H1 (cell line): ENCODE data around the gene ERLIN1. TPM values are rescaled to one million over a fixed set of nuclear protein-coding genes. Genes with fewer than 3 reads are reported as not detected.

Source experiments
- CTCF ChIA-PET: fragments of 300-600 bp; sonication (Branson Sonifier 250); formaldehyde crosslinking; loops from one replicate; lab custom pipeline; 2021; ENCODE audit not compliant: partially characterized antibody; lab: Charles Lee
- POLR2A ChIA-PET: fragments of 300-600 bp; sonication (Branson Sonifier 250); formaldehyde crosslinking; loops from one replicate; lab custom pipeline; 2021; ENCODE audit warnings: inconsistent platforms; ENCODE audit not compliant: partially characterized antibody; lab: Charles Lee
- DNase-seq, 2 experiments: peaks; one replicate each; pipeline versions ENCODE4 v3.0.0 to v3.0.0-alpha.2; 2010 to 2022; ENCODE audit warnings: low spot score in 2 of 2, low read depth in 1 of 2, mixed read lengths in 1 of 2
- FAIRE-seq: peaks from 2 replicates; lab custom pipeline; 2011; peaks lifted over from hg19 to GRCh38; lab: Jason Lieb, UNC
- H2AFZ ChIP-seq: 2 replicates; pipeline ENCODE4 v1.8.1; 2012; ENCODE audit warnings: low read length, inconsistent platforms
- H2AK5ac ChIP-seq: 2 replicates; pipeline ENCODE4 v1.6.1; 2013; ENCODE audit warnings: low read depth, low read length
- H2BK120ac ChIP-seq: replicated peaks from 2 replicates; pipeline ENCODE3; 2013; ENCODE audit warnings: low read depth, low read length, inconsistent platforms
- H2BK12ac ChIP-seq: 2 replicates; pipeline ENCODE4 v1.6.1; 2013; ENCODE audit warnings: low read depth, low read length
- H2BK15ac ChIP-seq: 2 replicates; pipeline ENCODE4 v1.6.1; 2013; ENCODE audit warnings: low read length
- H2BK20ac ChIP-seq: 2 replicates; pipeline ENCODE4 v1.6.1; 2013; ENCODE audit warnings: low read length
- H2BK5ac ChIP-seq: 2 replicates; pipeline ENCODE4 v1.6.1; 2013; ENCODE audit warnings: low read depth, low read length
- H3K14ac ChIP-seq: 2 replicates; pipeline ENCODE4 v1.6.1; 2013; ENCODE audit warnings: inconsistent platforms; ENCODE audit not compliant: insufficient read length
- H3K18ac ChIP-seq: 2 replicates; pipeline ENCODE4 v1.6.1; 2013; ENCODE audit warnings: low read length; ENCODE audit errors: extremely low read depth
- H3K23ac ChIP-seq: 2 replicates; pipeline ENCODE4 v1.6.1; 2013; ENCODE audit warnings: inconsistent platforms; ENCODE audit not compliant: insufficient read length
- H3K23me2 ChIP-seq: 2 replicates; pipeline ENCODE4 v1.6.1; 2013; ENCODE audit warnings: low read depth, low read length
- H3K27ac ChIP-seq: 2 replicates; pipeline ENCODE4 v1.6.1; 2011; ENCODE audit warnings: low read depth, low read length, inconsistent platforms
- H3K27me3 ChIP-seq, 4 experiments: replicated peaks in 1 of 4; 1 replicate in 1 of 4; 2 replicates in 3 of 4; pipeline versions ENCODE4 v1.6.1 to v1.8.1; 2011 to 2013; ENCODE audit warnings: low read length in 3 of 4, mild to moderate bottlenecking in 3 of 4, inconsistent platforms in 2 of 4, mixed read lengths in 2 of 4, moderate library complexity in 1 of 4; ENCODE audit not compliant: control insufficient read depth in 3 of 4, insufficient read depth in 3 of 4; ENCODE audit errors: extremely low read depth in 1 of 4
- H3K36me3 ChIP-seq, 4 experiments: 2 replicates each; pipeline versions ENCODE4 v1.6.1 to v1.8.1; 2011 to 2013; ENCODE audit warnings: mild to moderate bottlenecking in 4 of 4, low read length in 3 of 4, moderate library complexity in 2 of 4, control low read depth in 1 of 4, inconsistent platforms in 1 of 4; ENCODE audit not compliant: insufficient read depth in 4 of 4, control insufficient read depth in 2 of 4
- H3K4ac ChIP-seq: replicated peaks from 2 replicates; pipeline ENCODE3; 2013; ENCODE audit warnings: low read length, low read depth, mixed read lengths, inconsistent platforms; ENCODE audit not compliant: insufficient read length
- H3K4me1 ChIP-seq, 4 experiments: replicated peaks in 1 of 4; 1 replicate in 1 of 4; 2 replicates in 3 of 4; pipeline versions ENCODE4 v1.6.1 to v1.8.1; 2011 to 2013; ENCODE audit warnings: low read length in 3 of 4, inconsistent platforms in 2 of 4, mixed read lengths in 1 of 4; ENCODE audit not compliant: insufficient read depth in 4 of 4, control insufficient read depth in 3 of 4
- H3K4me2 ChIP-seq, 2 experiments: 2 replicates each; pipeline versions ENCODE4 v1.6.1 to v1.8.1; 2011 to 2013; ENCODE audit warnings: low read depth in 2 of 2, low read length in 2 of 2, control low read depth in 1 of 2, inconsistent platforms in 1 of 2, mild to moderate bottlenecking in 1 of 2; ENCODE audit not compliant: insufficient read depth in 1 of 2
- H3K4me3 ChIP-seq, 4 experiments: fragments of 200-600, 300-600 bp in 1 of 4; sonication (generic), shearing (Covaris generic), sonication (Bioruptor Twin) in 1 of 4; 2 replicates each; pipeline versions ENCODE4 v1.5.1 to v1.8.1; 2011 to 2016; ENCODE audit warnings: low read length in 4 of 4, low read depth in 3 of 4, control low read depth in 2 of 4, inconsistent platforms in 2 of 4, mild to moderate bottlenecking in 2 of 4, mixed read lengths in 1 of 4, moderate library complexity in 1 of 4; ENCODE audit not compliant: insufficient read depth in 2 of 4; ENCODE audit errors: extremely low read depth in 1 of 4
- H3K56ac ChIP-seq: replicated peaks from 2 replicates; pipeline ENCODE3; 2013; ENCODE audit warnings: low read depth, mild to moderate bottlenecking, mixed read lengths, low read length, inconsistent platforms; ENCODE audit not compliant: insufficient read length
- H3K79me1 ChIP-seq: 2 replicates; pipeline ENCODE4 v1.6.1; 2013; ENCODE audit warnings: low read depth, low read length, control low read depth
- H3K79me2 ChIP-seq, 2 experiments: 2 replicates each; pipeline versions ENCODE4 v1.6.1 to v1.8.1; 2012 to 2013; ENCODE audit warnings: low read length in 2 of 2, mild to moderate bottlenecking in 2 of 2, inconsistent platforms in 1 of 2; ENCODE audit not compliant: insufficient read depth in 2 of 2, control insufficient read depth in 1 of 2
- H3K9ac ChIP-seq, 4 experiments: replicated peaks in 1 of 4; 1 replicate in 1 of 4; 2 replicates in 3 of 4; pipeline versions ENCODE4 v1.6.1 to v1.8.1; 2011 to 2013; ENCODE audit warnings: low read depth in 3 of 4, low read length in 3 of 4, control low read depth in 2 of 4, mild to moderate bottlenecking in 2 of 4, moderate library complexity in 2 of 4, inconsistent platforms in 1 of 4; ENCODE audit errors: extremely low read depth in 1 of 4
- H3K9me3 ChIP-seq, 2 experiments: 2 replicates each; pipeline versions ENCODE4 v1.6.1 to v1.8.1; 2012 to 2013; ENCODE audit warnings: mild to moderate bottlenecking in 2 of 2, moderate library complexity in 2 of 2, control low read depth in 1 of 2, inconsistent platforms in 1 of 2, low read depth in 1 of 2, low read length in 1 of 2, mixed read lengths in 1 of 2; ENCODE audit not compliant: insufficient read depth in 2 of 2
- H4K20me1 ChIP-seq, 2 experiments: replicated peaks in 1 of 2; 2 replicates each; pipeline versions ENCODE3 to v1.8.1; 2011 to 2013; ENCODE audit warnings: inconsistent platforms in 2 of 2, low read length in 2 of 2, mild to moderate bottlenecking in 1 of 2; ENCODE audit not compliant: insufficient read depth in 2 of 2, control insufficient read depth in 1 of 2
- H4K5ac ChIP-seq: 2 replicates; pipeline ENCODE4 v1.6.1; 2013; ENCODE audit warnings: low read length, low read depth, mixed read lengths, inconsistent platforms; ENCODE audit not compliant: insufficient read length
- H4K8ac ChIP-seq: 2 replicates; pipeline ENCODE4 v1.8.0; 2013; ENCODE audit warnings: mild to moderate bottlenecking, moderate library complexity, low read length, inconsistent platforms; ENCODE audit not compliant: insufficient read depth; ENCODE audit errors: extremely low read depth
- H4K91ac ChIP-seq: replicated peaks from 2 replicates; pipeline ENCODE3; 2013; ENCODE audit warnings: low read length, mixed read lengths, inconsistent platforms; ENCODE audit not compliant: insufficient read length
- BRCA1 ChIP-seq: IDR thresholded peaks from 2 replicates; pipeline ENCODE4 v1.6.1; 2012; ENCODE audit warnings: low read depth, low read length, improper control_type of control experiment
- CTBP2 ChIP-seq: IDR thresholded peaks from 2 replicates; pipeline ENCODE4 v1.7.0; 2011; ENCODE audit warnings: borderline replicate concordance, mild to moderate bottlenecking, moderate library complexity, mixed read lengths, low read length; ENCODE audit not compliant: insufficient read depth, insufficient read length
- JUN ChIP-seq: IDR thresholded peaks from 2 replicates; pipeline ENCODE4 v1.6.1; 2011; ENCODE audit warnings: low read depth, mild to moderate bottlenecking, improper control_type of control experiment, low read length
- KDM4A ChIP-seq: IDR thresholded peaks from one replicate; pipeline ENCODE4 v1.7.1; 2012; ENCODE audit warnings: low read depth, mild to moderate bottlenecking, moderate library complexity, low read length, inconsistent platforms; ENCODE audit not compliant: severe bottlenecking
- KDM5A ChIP-seq: fragments of 200-600 bp; IDR thresholded peaks from 2 replicates; pipeline ENCODE4 v1.7.1; 2012; ENCODE audit warnings: mild to moderate bottlenecking, low read length, inconsistent platforms, mixed read lengths
- NANOG ChIP-seq: IDR thresholded peaks from 2 replicates; pipeline ENCODE4 v1.6.1; 2011; ENCODE audit warnings: low read length, low read depth, mild to moderate bottlenecking, inconsistent platforms; ENCODE audit not compliant: insufficient read depth, poor library complexity, severe bottlenecking
- RAD21 ChIP-seq, 2 experiments: IDR thresholded peaks in 1 of 2; conservative IDR thresholded peaks in 1 of 2; 2 replicates each; pipeline ENCODE4 v1.6.1; 2011; ENCODE audit warnings: low read depth in 2 of 2, low read length in 2 of 2, improper control_type of control experiment in 1 of 2, inconsistent platforms in 1 of 2, mild to moderate bottlenecking in 1 of 2, moderate library complexity in 1 of 2
- RNF2 ChIP-seq: fragments of 200-900, 300-1000 bp; sonication (generic); IDR thresholded peaks from 2 replicates; pipeline ENCODE4 v1.7.1; 2016; ENCODE audit warnings: borderline replicate concordance, low read depth, mild to moderate bottlenecking, antibody characterized with exemption, low read length; ENCODE audit not compliant: poor library complexity, severe bottlenecking; ENCODE audit errors: missing control alignments
- SIN3A ChIP-seq, 2 experiments: IDR thresholded peaks in 1 of 2; conservative IDR thresholded peaks in 1 of 2; 2 replicates each; pipeline ENCODE4 v1.6.1; 2011 to 2012; ENCODE audit warnings: low read length in 2 of 2, improper control_type of control experiment in 1 of 2, low read depth in 1 of 2, mild to moderate bottlenecking in 1 of 2
- SUZ12 ChIP-seq: fragments of 200-600 bp; sonication (generic); IDR thresholded peaks from 2 replicates; pipeline ENCODE4 v1.6.1; 2012; ENCODE audit warnings: mild to moderate bottlenecking, inconsistent platforms, low read length, moderate library complexity, mixed read lengths
- TCF12 ChIP-seq: IDR thresholded peaks from 2 replicates; pipeline ENCODE4 v1.6.1; 2011; ENCODE audit warnings: low read depth, mild to moderate bottlenecking, low read length
- WGBS, 2 experiments: shearing (Covaris generic) in 1 of 2; methylation state at CpG; one replicate each; pipeline versions ENCODE4 v1.1.6 to v1.1.7; 2013 to 2015; ENCODE audit warnings: low lambda C conversion rate in 2 of 2, mixed read lengths in 2 of 2, inconsistent platforms in 1 of 2, low coverage in 1 of 2, missing lambda C conversion rate in 1 of 2; ENCODE audit not compliant: insufficient replicate concordance in 2 of 2, insufficient coverage in 1 of 2, insufficient read length in 1 of 2; ENCODE audit errors: extremely low coverage in 1 of 2, missing lambda C conversion rate in 1 of 2; 5-methylcytosine and 5-hydroxymethylcytosine counted together
- polyA plus RNA-seq, 7 experiments: library from polyadenylated mRNA; depleted of rRNA in 3 of 7; stranded (reverse) in 5 of 7; unstranded in 2 of 7; fragments of >200 nt in 5 of 7; fragments of 200-250 nt in 2 of 7; gene quantifications; 1 replicate in 5 of 7; 2 replicates in 1 of 7; 4 replicates in 1 of 7; pipeline versions ENCODE4 v1.2.1 to v1.2.3, GENCODE V29; 2011 to 2013; ENCODE audit warnings: missing spikeins in 2 of 7, mixed read lengths in 2 of 7
- total RNA-seq: library from RNA; stranded (reverse); fragmentation: NEBNext Ultra II Directional; extraction: Animal tissue kit (Norgen Biotek cat#: 25700); gene quantifications from 2 replicates; pipeline ENCODE4 v1.2.1, GENCODE V29; 2021

ERLIN1 gene
- total and polyA plus RNA-seq, 2 of the 8 experiments (the other 6 are each of a cell fraction or from before 2014, with no cell fraction given), result 16.5 to 32.0 TPM

GRCh38 chr10:100167553-100168312 is 18.1 kb downstream of the ERLIN1 start:
- no peaks in the 10 kb centered on the region for H3K79me2 ChIP-seq
- no peak overlapping the region for H2AK5ac ChIP-seq
- DNase-seq (no peak), FAIRE-seq (no peak)
- H4K5ac ChIP-seq, result no peak overlapping the region
- 90% methylated on average over 5 of the region's 5 CpGs; no CpG with 5 or more reads in 1 of the 2 experiments for WGBS, 2 experiments
- no peaks in the 10 kb centered on the region for H3K9me3 ChIP-seq
- H4K8ac ChIP-seq, result no peak overlapping the region
- H2BK5ac ChIP-seq, result no peak overlapping the region
- H2AFZ ChIP-seq, result no peak overlapping the region
- no peak overlapping the region for H3K4me2 ChIP-seq
- H2BK120ac ChIP-seq, result no peak overlapping the region
- no peak overlapping the region for H3K4ac ChIP-seq
- H3K14ac ChIP-seq, result no peak overlapping the region
- no peak overlapping the region for H3K23ac ChIP-seq
- H2BK15ac ChIP-seq, result no peak overlapping the region
- H3K23me2 ChIP-seq, result no peaks in the 10 kb centered on the region
- no peaks in the 10 kb centered on the region for H3K4me1 ChIP-seq
- H3K36me3 ChIP-seq, result peaks cover 0 to 12% (median 4%) of the 10 kb centered on the region in 4 experiments; a peak in 3 of 8 replicates
- POLR2A ChIA-PET, result interaction anchor here (0.6 to 1.4 kb wide), 2 partner anchors 58 to 265 kb away, joined by 3 read pairs; no protein-coding TSS in a partner anchor
- H4K91ac ChIP-seq, result no peak overlapping the region
- no peak overlapping the region for H2BK12ac ChIP-seq
- CTCF ChIA-PET, result interaction anchor here (1.4 kb wide), 1 partner anchor 73 kb away, joined by 3 read pairs; no protein-coding TSS in a partner anchor
- no peak overlapping the region for H2BK20ac ChIP-seq
- no peak overlapping the region for H3K4me3 ChIP-seq
- H3K27ac ChIP-seq, result no peak overlapping the region
- no peaks in the 10 kb centered on the region for H3K27me3 ChIP-seq
- H3K9ac ChIP-seq, result no peak overlapping the region
- H3K79me1 ChIP-seq, result 0 out of 2 replicates have a peak, but pooled peaks cover 2% of the 10 kb centered on the region
- peaks cover 0 to 2% of the 10 kb centered on the region in 2 experiments for H4K20me1 ChIP-seq
- no peak overlapping the region for H3K56ac ChIP-seq
- H3K18ac ChIP-seq, result no peak overlapping the region
- TF ChIP-seq SUZ12, result no peak
- TF ChIP-seq SIN3A (conservative IDR thresholded peaks at IDR 0.05 in 1 of 2, IDR thresholded peaks at IDR 0.05 in 1 of 2; ENCODE audit: low read depth in 1 of 2, low read length in 2 of 2), result no peak
- TF ChIP-seq RNF2, result no peak
- no peak for TF ChIP-seq CTBP2
- TF ChIP-seq BRCA1, result no peak
- no peak for TF ChIP-seq RAD21 (IDR thresholded peaks at IDR 0.05 in 1 of 2, conservative IDR thresholded peaks at IDR 0.05 in 1 of 2; ENCODE audit: low read depth in 2 of 2, low read length in 2 of 2)
- no peak for TF ChIP-seq KDM4A
- TF ChIP-seq KDM5A, result no peak
- TF ChIP-seq TCF12, result no peak
- no peak for TF ChIP-seq JUN
- no peak for TF ChIP-seq NANOG
